Ishikawa (cell line): ENCODE data around the gene FBXW11.

Experiments
- CEBPB ChIP-seq: IDR thresholded peaks from 2 replicates; pipeline ENCODE4 v1.6.1; 2012
- EP300 ChIP-seq: IDR thresholded peaks from 2 replicates; pipeline ENCODE4 v1.6.1; 2012; ENCODE audit warnings: borderline replicate concordance
- FOXM1 ChIP-seq: IDR thresholded peaks from 2 replicates; pipeline ENCODE4 v1.6.1; 2012; ENCODE audit warnings: low read depth, borderline replicate concordance
- MAX ChIP-seq: IDR thresholded peaks from 2 replicates; pipeline ENCODE4 v1.6.1; 2012
- NFIC ChIP-seq: IDR thresholded peaks from 2 replicates; pipeline ENCODE4 v1.6.1; 2012
- RAD21 ChIP-seq: IDR thresholded peaks from 2 replicates; pipeline ENCODE4 v1.6.1; 2012; ENCODE audit warnings: low read depth
- REST ChIP-seq: IDR thresholded peaks from 2 replicates; pipeline ENCODE4 v1.6.1; 2012; ENCODE audit warnings: low read depth, mild to moderate bottlenecking
- TAF1 ChIP-seq: IDR thresholded peaks from 2 replicates; pipeline ENCODE4 v1.6.1; 2012; ENCODE audit warnings: low read depth, mild to moderate bottlenecking
- TCF12 ChIP-seq: IDR thresholded peaks from 2 replicates; pipeline ENCODE4 v1.6.1; 2012; ENCODE audit warnings: low read depth
- TEAD4 ChIP-seq: IDR thresholded peaks from 2 replicates; pipeline ENCODE4 v1.6.1; 2012
- YY1 ChIP-seq: IDR thresholded peaks from 2 replicates; pipeline ENCODE4 v1.6.1; 2012; ENCODE audit warnings: low read depth
- ZBTB7A ChIP-seq: IDR thresholded peaks from 2 replicates; pipeline ENCODE4 v1.6.1; 2012; ENCODE audit warnings: low read depth
- TF ChIP-seq, protein P1 (sequence below): IDR thresholded peaks from 2 replicates; pipeline ENCODE4 v1.6.1; 2012

GRCh38 chr5:172004824-172005237 is 1.6 kb downstream of the FBXW11 start:
- TF ChIP-seq RAD21 (no peak), EP300 (no peak), CEBPB (no peak), YY1 (no peak), FOXM1 (no peak), NFIC (no peak), REST (no peak), TAF1 (no peak), MAX (no peak), ZBTB7A (no peak), TEAD4 (no peak), TCF12 (no peak)
- TF ChIP-seq, protein P1, sequence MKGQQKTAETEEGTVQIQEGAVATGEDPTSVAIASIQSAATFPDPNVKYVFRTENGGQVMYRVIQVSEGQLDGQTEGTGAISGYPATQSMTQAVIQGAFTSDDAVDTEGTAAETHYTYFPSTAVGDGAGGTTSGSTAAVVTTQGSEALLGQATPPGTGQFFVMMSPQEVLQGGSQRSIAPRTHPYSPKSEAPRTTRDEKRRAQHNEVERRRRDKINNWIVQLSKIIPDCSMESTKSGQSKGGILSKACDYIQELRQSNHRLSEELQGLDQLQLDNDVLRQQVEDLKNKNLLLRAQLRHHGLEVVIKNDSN: no peak
